ENCODE data around the gene BLOC1S5. TPM values are rescaled to one million over a fixed set of nuclear protein-coding genes. Genes with fewer than 3 reads are reported as not detected.

The BLOC1S5 gene
- total and polyA plus RNA-seq, 8 donors, result 0.29 to 31.2 (median 7.2) TPM

DNA sequence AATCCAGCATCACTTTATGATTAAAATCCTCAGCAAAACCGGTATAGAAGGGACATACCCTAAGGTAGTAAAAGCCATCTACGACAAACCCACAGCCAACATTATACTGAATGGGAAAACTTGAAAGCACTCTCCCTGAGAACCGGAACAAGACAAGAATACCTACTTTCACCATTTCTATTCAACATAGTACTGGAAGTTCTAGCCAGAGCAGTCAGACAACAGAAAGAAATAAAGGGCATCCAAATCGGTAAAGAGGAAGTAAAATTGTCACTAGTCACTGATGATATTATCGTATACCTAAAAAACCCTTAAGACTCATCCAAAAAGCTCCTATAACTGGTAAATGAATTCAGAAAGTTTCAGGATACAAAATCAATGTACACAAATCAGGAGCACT lies 33.3 kb downstream of the BLOC1S5 start:
- TF ChIP-seq CTCF (IDR thresholded peaks at IDR 0.05), result no peak
- TF ChIP-seq EP300 (IDR thresholded peaks at IDR 0.05), result no peak
- no peak for TF ChIP-seq POLR2AphosphoS5 (IDR thresholded peaks at IDR 0.05)
- TF ChIP-seq POLR2A (IDR thresholded peaks at IDR 0.05), result no peak
- H3K27me3 ChIP-seq, result no peaks in the 10 kb centered on the region
- H3K36me3 ChIP-seq, result no peaks in the 10 kb centered on the region

DNA sequence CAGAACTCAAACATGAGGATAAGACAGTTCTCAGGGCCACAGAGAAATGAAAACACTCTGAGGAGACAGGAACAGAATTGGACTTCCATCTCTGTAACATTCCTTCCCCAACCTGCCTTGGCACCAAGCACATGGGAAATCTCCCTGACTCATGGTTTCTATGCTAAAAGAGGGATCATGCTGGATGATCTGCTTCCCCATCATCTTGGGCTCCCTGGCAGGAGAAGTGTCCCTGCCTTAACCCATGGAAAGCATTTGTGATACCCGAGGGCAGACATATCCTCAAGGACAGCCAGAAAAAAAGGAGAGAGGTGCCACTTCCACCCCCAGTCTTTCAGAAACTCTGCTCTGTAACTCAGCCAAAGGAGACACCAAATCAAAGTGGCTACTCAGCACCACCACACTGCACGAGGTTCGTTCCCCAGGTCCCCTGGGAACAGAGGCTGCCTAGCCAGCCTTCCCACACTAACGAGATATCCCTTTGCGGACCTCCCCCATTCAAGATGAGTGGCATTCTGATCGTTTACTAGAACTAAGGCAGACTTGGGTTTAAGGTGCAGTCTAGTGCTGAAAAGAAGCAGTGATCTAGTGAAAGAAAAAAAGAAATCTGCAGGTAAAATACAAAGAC lies 34.8 kb downstream of the BLOC1S5 start:
- TF ChIP-seq EP300 (IDR thresholded peaks at IDR 0.05) (no peak), POLR2AphosphoS5 (IDR thresholded peaks at IDR 0.05) (no peak), CTCF (IDR thresholded peaks at IDR 0.05) (no peak), POLR2A (IDR thresholded peaks at IDR 0.05) (no peak)
- no peak for DNase-seq
- peaks cover 0 to 8% (median 0%) of the 10 kb centered on the region in 4 donors for H3K36me3 ChIP-seq
- no peak overlapping the region for H3K4me3 ChIP-seq
- 47 to 66% (median 57%) methylated on average over 6 of the region's 6 CpGs for WGBS, 5 donors
- no peaks in the 10 kb centered on the region for H3K27me3 ChIP-seq
- intact Hi-C loops (cut with DNase I; ENCODE audit: low total_unique reads), result no loop called here
- no peak overlapping the region for H3K27ac ChIP-seq
- no peaks in the 10 kb centered on the region for H3K9me3 ChIP-seq
- peaks cover 0 to 17% (median 7%) of the 10 kb centered on the region in 4 donors for H3K4me1 ChIP-seq

More for the DNA sequence above, 33.3 kb downstream of the BLOC1S5 start:
- no peaks in the 10 kb centered on the region for H3K9me3 ChIP-seq
- no peak for DNase-seq
- H3K4me1 ChIP-seq, result peaks cover 0 to 17% (median 7%) of the 10 kb centered on the region in 4 donors
- intact Hi-C loops (cut with DNase I; ENCODE audit: low total_unique reads), result no loop called here
- 86 to 94% (median 94%) methylated on average over 5 of the region's 5 CpGs for WGBS, 5 donors
- no peak overlapping the region for H3K4me3 ChIP-seq
- no peak overlapping the region for H3K27ac ChIP-seq

GRCh38 chr6:8027965-8028651 lies 36.1 kb downstream of the BLOC1S5 start:
- TF ChIP-seq POLR2A (IDR thresholded peaks at IDR 0.05) (no peak), CTCF (IDR thresholded peaks at IDR 0.05) (no peak)
- 39 to 61% (median 56%) methylated on average over 2 of the region's 2 CpGs for WGBS, 5 donors
- H3K27ac ChIP-seq, result peak overlapping the region in 2 of 5 donors; percentile 10 to 31
- peak in 1 of 2 donors; percentile 61 for DNase-seq
- H3K27me3 ChIP-seq, result no peaks in the 10 kb centered on the region
- H3K4me1 ChIP-seq, result peaks cover 0 to 17% (median 7%) of the 10 kb centered on the region in 4 donors
- peaks cover 0 to 8% (median 6%) of the 10 kb centered on the region in 4 donors for H3K36me3 ChIP-seq
- no peak overlapping the region for H3K4me3 ChIP-seq
- intact Hi-C loops (cut with DNase I; ENCODE audit: low total_unique reads), result no loop called here
- H3K9me3 ChIP-seq, result no peaks in the 10 kb centered on the region

DNA sequence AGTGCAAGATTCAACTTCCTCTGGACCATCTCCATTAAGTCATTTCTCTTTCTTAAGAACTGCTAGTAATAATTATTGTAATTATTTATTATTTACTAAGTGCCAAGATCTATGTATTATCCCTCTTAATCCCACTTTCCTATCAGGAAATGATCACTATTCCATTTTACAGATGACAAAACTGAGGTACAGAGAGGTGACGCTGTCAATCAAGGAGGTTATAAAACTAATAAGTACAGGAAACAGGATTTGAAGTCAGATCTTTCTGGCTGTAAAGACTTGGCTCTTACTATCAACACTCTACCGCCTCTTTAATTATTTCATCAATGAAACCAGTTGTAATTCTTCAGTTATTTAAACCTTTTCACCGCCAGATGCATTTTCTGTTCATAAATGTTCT lies 37.4 kb downstream of the BLOC1S5 start:
- Histone ChIP-seq H3K4me3 (no peak overlapping the region), H3K9me3 (no peaks in the 10 kb centered on the region), H3K27ac (no peak overlapping the region), H3K4me1 (peaks cover 0 to 17% (median 7%) of the 10 kb centered on the region in 4 donors), H3K36me3 (peaks cover 0 to 10% (median 7%) of the 10 kb centered on the region in 4 donors), H3K27me3 (no peaks in the 10 kb centered on the region)
- DNase-seq, result no peak
- 84 to 100% (median 96%) methylated on average over 3 of the region's 3 CpGs for WGBS, 5 donors
- TF ChIP-seq POLR2AphosphoS5 (IDR thresholded peaks at IDR 0.05) (no peak), POLR2A (IDR thresholded peaks at IDR 0.05) (no peak), EP300 (IDR thresholded peaks at IDR 0.05) (no peak), CTCF (IDR thresholded peaks at IDR 0.05) (no peak)
- intact Hi-C loops (cut with DNase I; ENCODE audit: low total_unique reads), result no loop called here

Data from stomach (tissue), 9 donors.